ENCODE measurements around the gene AFF2. TPM values are rescaled to one million over a fixed set of nuclear protein-coding genes. Genes with fewer than 3 reads are reported as not detected.

AFF2 gene
- total RNA-seq, 3 donors from 2014 or later: 0.29 to 0.63 TPM; not detected in 1

GRCh38 chrX:148556498-148556897, 56.1 kb downstream of the AFF2 start:
- Histone ChIP-seq H3K4me3 (no peak overlapping the region), H3K9me3 (no peaks in the 10 kb centered on the region), H3K4me1 (ENCODE audit: low read depth) (no peaks in the 10 kb centered on the region), H3K36me3 (ENCODE audit: low read depth) (no peaks in the 10 kb centered on the region)
- intact Hi-C loops (cut with DNase I, micrococcal nuclease): no loop called here
- no peak for ATAC-seq
- DNase-seq: no peak
- TF ChIP-seq, protein P1, sequence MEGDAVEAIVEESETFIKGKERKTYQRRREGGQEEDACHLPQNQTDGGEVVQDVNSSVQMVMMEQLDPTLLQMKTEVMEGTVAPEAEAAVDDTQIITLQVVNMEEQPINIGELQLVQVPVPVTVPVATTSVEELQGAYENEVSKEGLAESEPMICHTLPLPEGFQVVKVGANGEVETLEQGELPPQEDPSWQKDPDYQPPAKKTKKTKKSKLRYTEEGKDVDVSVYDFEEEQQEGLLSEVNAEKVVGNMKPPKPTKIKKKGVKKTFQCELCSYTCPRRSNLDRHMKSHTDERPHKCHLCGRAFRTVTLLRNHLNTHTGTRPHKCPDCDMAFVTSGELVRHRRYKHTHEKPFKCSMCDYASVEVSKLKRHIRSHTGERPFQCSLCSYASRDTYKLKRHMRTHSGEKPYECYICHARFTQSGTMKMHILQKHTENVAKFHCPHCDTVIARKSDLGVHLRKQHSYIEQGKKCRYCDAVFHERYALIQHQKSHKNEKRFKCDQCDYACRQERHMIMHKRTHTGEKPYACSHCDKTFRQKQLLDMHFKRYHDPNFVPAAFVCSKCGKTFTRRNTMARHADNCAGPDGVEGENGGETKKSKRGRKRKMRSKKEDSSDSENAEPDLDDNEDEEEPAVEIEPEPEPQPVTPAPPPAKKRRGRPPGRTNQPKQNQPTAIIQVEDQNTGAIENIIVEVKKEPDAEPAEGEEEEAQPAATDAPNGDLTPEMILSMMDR (IDR thresholded peaks at IDR 0.05): no peak

- H3K4me3 ChIP-seq: no peak overlapping the region
- intact Hi-C loops (cut with DNase I, micrococcal nuclease): no loop called here
- TF ChIP-seq, protein P1 (IDR thresholded peaks at IDR 0.05): no peak
These were observed 62.4 kb downstream of the AFF2 start for GRCh38 chrX:148562846-148563245.

DNA sequence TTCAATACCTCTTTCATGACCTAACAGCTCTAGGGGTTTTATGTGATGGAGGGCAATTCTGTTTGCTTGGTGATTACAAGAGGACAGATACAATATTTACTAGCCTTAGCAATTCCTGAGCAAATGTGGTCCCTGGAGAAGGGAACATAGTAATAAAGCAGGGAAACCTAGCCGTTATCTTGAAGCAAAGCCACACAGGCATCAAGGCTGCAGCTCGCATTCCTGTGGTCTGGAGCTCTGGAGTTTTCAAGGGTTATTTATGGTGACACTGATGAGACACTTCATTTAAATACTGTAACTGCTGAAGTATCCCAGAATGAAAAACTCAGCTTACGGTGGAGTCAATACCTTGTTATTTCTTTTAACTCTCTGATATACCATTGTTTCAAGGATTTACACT, 66.8 kb downstream of the AFF2 start:
- Histone ChIP-seq H3K36me3 (ENCODE audit: low read depth) (no peaks in the 10 kb centered on the region), H3K4me3 (no peak overlapping the region), H3K9me3 (no peaks in the 10 kb centered on the region), H3K4me1 (ENCODE audit: low read depth) (no peaks in the 10 kb centered on the region)
- DNase-seq (no peak), ATAC-seq (no peak)
- intact Hi-C loops (cut with DNase I, micrococcal nuclease): no loop called here
- TF ChIP-seq, protein P1 (IDR thresholded peaks at IDR 0.05): no peak

More at GRCh38 chrX:148562846-148563245, 62.4 kb downstream of the AFF2 start:
- H3K9me3 ChIP-seq: no peaks in the 10 kb centered on the region
- no peaks in the 10 kb centered on the region for H3K4me1 ChIP-seq (ENCODE audit: low read depth)
- DNase-seq: no peak
- no peaks in the 10 kb centered on the region for H3K36me3 ChIP-seq (ENCODE audit: low read depth)
- no peak for ATAC-seq

- no peak overlapping the region for H3K4me3 ChIP-seq
- H3K4me1 ChIP-seq (ENCODE audit: low read depth): no peaks in the 10 kb centered on the region
- ATAC-seq: no peak
- no peaks in the 10 kb centered on the region for H3K9me3 ChIP-seq
- intact Hi-C loops (cut with DNase I, micrococcal nuclease): no loop called here
- DNase-seq: no peak
- no peaks in the 10 kb centered on the region for H3K36me3 ChIP-seq (ENCODE audit: low read depth)
- TF ChIP-seq, protein P1 (IDR thresholded peaks at IDR 0.05): no peak
These were observed 67.4 kb downstream of the AFF2 start for GRCh38 chrX:148567779-148568178.

- DNase-seq (no peak), ATAC-seq (no peak)
- no peak overlapping the region for H3K4me3 ChIP-seq
- no peaks in the 10 kb centered on the region for H3K36me3 ChIP-seq (ENCODE audit: low read depth)
- H3K9me3 ChIP-seq: no peaks in the 10 kb centered on the region
- H3K4me1 ChIP-seq (ENCODE audit: low read depth): no peaks in the 10 kb centered on the region
- TF ChIP-seq, protein P1 (IDR thresholded peaks at IDR 0.05): no peak
- intact Hi-C loops (cut with DNase I, micrococcal nuclease): no loop called here
These were observed 68.3 kb downstream of the AFF2 start for GRCh38 chrX:148568763-148569162.

DNA sequence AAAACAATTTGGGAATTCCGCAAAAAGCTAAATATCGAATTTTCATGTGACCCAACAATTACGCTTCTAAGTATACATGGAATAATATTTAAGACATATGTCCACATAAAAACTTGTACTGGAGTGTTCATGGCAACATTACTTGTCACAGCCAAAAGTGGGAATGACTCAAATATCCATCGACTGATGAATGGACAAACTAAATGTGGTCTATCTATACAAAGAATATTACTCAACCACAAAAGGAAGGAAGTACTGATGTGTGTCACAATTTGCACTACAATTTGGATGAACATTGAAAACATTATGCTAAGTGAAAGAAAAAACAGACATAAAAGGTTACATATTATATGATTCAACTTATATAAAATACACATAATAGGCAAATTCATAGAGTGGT, 71.9 kb downstream of the AFF2 start:
- intact Hi-C loops (cut with DNase I, micrococcal nuclease): no loop called here

More for the DNA sequence above, 71.9 kb downstream of the AFF2 start:
- ATAC-seq: no peak
- Histone ChIP-seq H3K4me3 (no peak overlapping the region), H3K4me1 (ENCODE audit: low read depth) (no peaks in the 10 kb centered on the region), H3K9me3 (no peaks in the 10 kb centered on the region), H3K36me3 (ENCODE audit: low read depth) (no peaks in the 10 kb centered on the region)
- no peak for DNase-seq
- TF ChIP-seq, protein P1 (IDR thresholded peaks at IDR 0.05): no peak
